DOHH2 (cell line): ENCODE data around the gene ABCA9.
"Not testable (repeated sequence)": the region's sequence is repeated elsewhere in the genome, so short reads cannot be mapped to it uniquely, and the experiment has no call there.

ENCODE experiments used
- H3F3A ChIP-seq: fragments of 200-600 bp; sonication (generic), shearing (Covaris generic); 2 replicates; pipeline ENCODE4 v1.6.0; 2016; ENCODE audit warnings: antibody characterized with exemption, mild to moderate bottlenecking; ENCODE audit not compliant: control insufficient read depth, insufficient read depth
- H3K27ac ChIP-seq: fragments of 200-600 bp; sonication (generic); 2 replicates; pipeline ENCODE4 v1.5.1; 2014; ENCODE audit warnings: low read depth, mild to moderate bottlenecking, low read length, moderate library complexity
- H3K27me3 ChIP-seq: fragments of 200-600 bp; sonication (generic); 2 replicates; pipeline ENCODE4 v1.6.1; 2014; ENCODE audit warnings: mild to moderate bottlenecking, low read length, mixed read lengths; ENCODE audit not compliant: control insufficient read depth
- H3K36me3 ChIP-seq: fragments of 200-600 bp; sonication (generic); 2 replicates; pipeline ENCODE4 v1.6.1; 2014; ENCODE audit warnings: mild to moderate bottlenecking, low read length, moderate library complexity, mixed read lengths; ENCODE audit not compliant: control insufficient read depth
- H3K4me1 ChIP-seq: fragments of 200-600 bp; sonication (generic); 2 replicates; pipeline ENCODE4 v1.6.1; 2014; ENCODE audit warnings: mild to moderate bottlenecking, low read length, mixed read lengths; ENCODE audit not compliant: control insufficient read depth
- H3K4me2 ChIP-seq: fragments of 200-600 bp; sonication (generic); 2 replicates; pipeline ENCODE4 v1.6.0; 2014; ENCODE audit warnings: mild to moderate bottlenecking, low read length, moderate library complexity
- H3K4me3 ChIP-seq: fragments of 200-600 bp; sonication (generic); 2 replicates; pipeline ENCODE4 v1.5.1; 2014; ENCODE audit warnings: mild to moderate bottlenecking, low read length, mixed read lengths
- H3K79me2 ChIP-seq: fragments of 200-600 bp; sonication (generic); 2 replicates; pipeline ENCODE4 v1.6.1; 2014; ENCODE audit warnings: mild to moderate bottlenecking, low read length, mixed read lengths; ENCODE audit not compliant: control insufficient read depth
- H3K9me2 ChIP-seq: fragments of 200-600 bp; sonication (generic); replicated peaks from 2 replicates; pipeline ENCODE4 v1.6.1; 2014; ENCODE audit warnings: mild to moderate bottlenecking, low read length, mixed read lengths; ENCODE audit not compliant: control insufficient read depth
- H3K9me3 ChIP-seq: fragments of 200-600 bp; sonication (generic); 2 replicates; pipeline ENCODE4 v1.6.1; 2014; ENCODE audit warnings: antibody characterized with exemption, low read length, mixed read lengths; ENCODE audit not compliant: control insufficient read depth, insufficient read depth
- H4K20me1 ChIP-seq: fragments of 200-600 bp; sonication (generic); 2 replicates; pipeline ENCODE4 v1.6.0; 2014; ENCODE audit warnings: low read depth, mild to moderate bottlenecking, antibody characterized with exemption, low read length, moderate library complexity; ENCODE audit not compliant: control insufficient read depth, insufficient read depth
- CTCF ChIP-seq: fragments of 200-600 bp; sonication (generic); IDR thresholded peaks from one replicate; pipeline ENCODE4 v1.5.1; 2014; ENCODE audit warnings: antibody characterized with exemption, mild to moderate bottlenecking, low read depth, low read length; ENCODE audit not compliant: poor library complexity, severe bottlenecking
- EZH2phosphoT487 ChIP-seq: fragments of 200-600 bp; sonication (generic); IDR thresholded peaks from 2 replicates; pipeline ENCODE4 v1.6.1; 2017; ENCODE audit warnings: borderline replicate concordance, mild to moderate bottlenecking, antibody characterized with exemption, low read length, moderate library complexity, mixed read lengths

Gene ABCA9

DNA sequence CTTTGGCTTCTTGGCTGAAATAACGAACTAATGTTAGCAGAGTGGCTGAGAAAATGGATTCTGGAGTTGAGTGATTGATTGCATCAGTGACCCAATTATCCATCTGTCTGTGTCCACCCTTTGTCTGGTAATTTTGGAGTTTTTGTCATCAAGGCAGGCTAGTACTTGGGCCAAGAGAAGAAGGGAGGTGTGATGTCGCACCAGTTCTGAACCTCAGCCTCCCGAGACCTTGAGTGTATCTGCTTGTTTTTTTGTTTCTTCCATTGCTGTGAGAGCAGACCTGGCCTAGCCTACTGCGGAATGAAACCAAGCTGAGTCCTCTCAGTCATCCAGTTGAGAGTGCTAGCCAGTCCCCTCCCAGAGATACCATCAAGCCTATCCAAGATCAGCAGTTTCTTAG is 110.0 kb downstream of the ABCA9 start:
- H3K4me1 ChIP-seq, result no peaks in the 10 kb centered on the region
- no peaks in the 10 kb centered on the region for H3K27me3 ChIP-seq
- H3K36me3 ChIP-seq, result no peaks in the 10 kb centered on the region
- H3K79me2 ChIP-seq, result no peaks in the 10 kb centered on the region
- no peaks in the 10 kb centered on the region for H3K9me2 ChIP-seq
- H3K9me3 ChIP-seq, result no peaks in the 10 kb centered on the region
- no peak overlapping the region for H3K27ac ChIP-seq
- H4K20me1 ChIP-seq, result no peaks in the 10 kb centered on the region
- no peaks in the 10 kb centered on the region for H3F3A ChIP-seq
- no peak overlapping the region for H3K4me2 ChIP-seq
- TF ChIP-seq CTCF, result no peak
- no peak for TF ChIP-seq EZH2phosphoT487
- no peak overlapping the region for H3K4me3 ChIP-seq

DNA sequence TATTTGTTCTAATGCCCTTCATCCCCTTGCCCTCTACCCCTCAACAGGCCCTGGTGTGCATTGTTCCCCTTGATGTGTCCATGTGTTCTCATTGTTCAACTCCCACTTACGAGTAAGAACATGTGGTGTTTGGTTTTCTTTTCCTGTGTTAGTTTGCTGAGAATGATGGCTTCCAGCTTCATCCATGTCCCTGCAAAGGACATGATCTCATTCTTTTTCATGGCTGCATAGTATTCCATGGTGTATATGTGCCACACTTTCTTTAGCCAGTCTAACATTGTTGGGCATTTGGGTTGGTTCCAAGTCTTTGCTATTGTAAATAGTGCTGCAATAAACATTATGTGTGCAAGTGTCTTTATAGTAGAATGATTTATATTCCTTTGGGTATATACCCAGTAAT is 112.9 kb downstream of the ABCA9 start:
- H3K27ac ChIP-seq, H3K9me2 ChIP-seq, H3K36me3 ChIP-seq, H4K20me1 ChIP-seq, H3K4me2 ChIP-seq, H3K4me3 ChIP-seq, H3K79me2 ChIP-seq, H3K9me3 ChIP-seq, H3F3A ChIP-seq, H3K27me3 ChIP-seq, H3K4me1 ChIP-seq: not testable (repeated sequence)

DNA sequence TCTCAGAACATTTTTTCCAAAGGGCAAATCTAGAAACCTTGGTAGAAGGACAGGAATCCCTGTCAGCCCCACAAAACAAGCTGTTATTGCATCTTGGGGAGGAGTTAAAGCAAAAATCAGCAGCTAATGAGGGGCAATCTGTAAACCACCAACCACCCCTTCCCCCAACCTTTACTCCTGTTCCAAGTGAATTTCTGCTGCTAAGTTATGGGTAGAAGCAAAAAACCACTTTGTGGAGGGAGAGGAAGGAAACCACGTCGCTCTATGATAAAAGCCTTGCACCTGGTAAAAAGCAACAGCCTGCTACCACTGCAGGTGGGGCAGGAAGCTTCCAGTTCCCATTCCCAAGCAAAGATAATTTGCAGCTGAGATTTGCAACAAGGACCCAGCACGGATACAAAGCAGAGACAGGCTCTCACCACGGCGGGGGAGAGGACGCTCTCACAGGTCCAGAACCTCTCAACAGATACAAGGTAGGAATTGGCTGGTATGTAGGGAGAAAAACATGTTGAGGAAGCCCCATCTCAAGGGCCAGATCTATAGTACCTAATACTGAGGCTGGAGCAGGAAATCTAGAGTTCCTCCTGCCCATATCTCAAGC is 116.2 kb downstream of the ABCA9 start:
- Histone ChIP-seq H3K9me3 (no peaks in the 10 kb centered on the region), H3K4me1 (no peaks in the 10 kb centered on the region), H3K27me3 (no peaks in the 10 kb centered on the region), H4K20me1 (no peaks in the 10 kb centered on the region), H3K4me3 (no peak overlapping the region), H3K36me3 (no peaks in the 10 kb centered on the region), H3F3A (no peaks in the 10 kb centered on the region), H3K4me2 (no peak overlapping the region), H3K9me2 (no peaks in the 10 kb centered on the region), H3K27ac (no peak overlapping the region), H3K79me2 (no peaks in the 10 kb centered on the region)
- TF ChIP-seq CTCF (no peak), EZH2phosphoT487 (no peak)

DNA sequence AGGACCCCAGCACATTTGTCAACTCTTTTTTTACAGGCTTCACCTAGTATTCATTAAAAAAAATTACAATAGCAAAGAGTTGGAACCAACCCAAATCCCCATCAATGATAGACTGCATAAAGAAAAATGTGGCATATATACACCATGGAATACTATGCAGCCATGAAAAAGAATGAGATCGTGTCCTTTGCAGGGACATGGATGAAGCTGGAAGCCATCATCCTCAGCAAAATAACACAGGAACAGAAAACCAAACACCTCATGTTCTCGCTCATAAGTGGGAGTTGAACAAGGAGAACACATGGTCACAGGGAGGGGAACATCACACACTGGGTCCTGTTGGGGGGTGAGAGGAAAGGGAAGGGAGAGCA is 116.9 kb downstream of the ABCA9 start:
- not testable (repeated sequence) for H3F3A ChIP-seq, H3K27me3 ChIP-seq, H3K9me3 ChIP-seq, H3K4me3 ChIP-seq, H3K4me2 ChIP-seq, H4K20me1 ChIP-seq, H3K4me1 ChIP-seq, H3K9me2 ChIP-seq, H3K27ac ChIP-seq, H3K79me2 ChIP-seq, H3K36me3 ChIP-seq
